GM21515 (cell line): ENCODE measurements around the gene SKIC3.

Source experiments
- ATAC-seq: cut with Tn5 transposase; IDR thresholded peaks from one replicate; pipeline ENCODE4 v1.9.1; 2021; ENCODE audit not compliant: unreplicated experiment

Gene SKIC3

GRCh38 chr5:95532415-95532814, 22.4 kb downstream of the SKIC3 start:
- no peak for ATAC-seq

- ATAC-seq: no peak
Measured at GRCh38 chr5:95531491-95531890, 23.3 kb downstream of the SKIC3 start.

GRCh38 chr5:95530416-95530815, 24.4 kb downstream of the SKIC3 start:
- ATAC-seq: no peak

- no peak for ATAC-seq
Measured at GRCh38 chr5:95528565-95528964, 26.2 kb downstream of the SKIC3 start.

- ATAC-seq: no peak
Measured at GRCh38 chr5:95526871-95527270, 27.9 kb downstream of the SKIC3 start.

GRCh38 chr5:95524423-95524822, 30.4 kb downstream of the SKIC3 start:
- no peak for ATAC-seq

- ATAC-seq: no peak
Measured at GRCh38 chr5:95520206-95520605, 34.6 kb downstream of the SKIC3 start.

GRCh38 chr5:95519681-95520080, 35.1 kb downstream of the SKIC3 start:
- no peak for ATAC-seq

- ATAC-seq: no peak
Measured at GRCh38 chr5:95519151-95519550, 35.6 kb downstream of the SKIC3 start.

GRCh38 chr5:95518417-95518816, 36.4 kb downstream of the SKIC3 start:
- no peak for ATAC-seq

- no peak for ATAC-seq
Measured at GRCh38 chr5:95511606-95512005, 43.2 kb downstream of the SKIC3 start.

GRCh38 chr5:95508550-95508949, 46.2 kb downstream of the SKIC3 start:
- ATAC-seq: no peak
